GM12864 (cell line): ENCODE data around the gene TMEM232.

Source experiments
- DNase-seq: peaks from one replicate; pipeline ENCODE4 v3.0.0-alpha.2; 2011; ENCODE audit warnings: low read depth
- H3K4me3 ChIP-seq: 2 replicates; pipeline ENCODE4 v1.5.1; 2011; ENCODE audit warnings: mild to moderate bottlenecking, low read depth, low read length, control low read depth
- TF ChIP-seq, protein P1 (sequence below): IDR thresholded peaks from 2 replicates; pipeline ENCODE4 v1.5.1; 2011; ENCODE audit warnings: low read depth, mild to moderate bottlenecking, moderate library complexity, low read length, control low read depth, inconsistent platforms; ENCODE audit errors: missing control alignments

TMEM232 gene

DNA sequence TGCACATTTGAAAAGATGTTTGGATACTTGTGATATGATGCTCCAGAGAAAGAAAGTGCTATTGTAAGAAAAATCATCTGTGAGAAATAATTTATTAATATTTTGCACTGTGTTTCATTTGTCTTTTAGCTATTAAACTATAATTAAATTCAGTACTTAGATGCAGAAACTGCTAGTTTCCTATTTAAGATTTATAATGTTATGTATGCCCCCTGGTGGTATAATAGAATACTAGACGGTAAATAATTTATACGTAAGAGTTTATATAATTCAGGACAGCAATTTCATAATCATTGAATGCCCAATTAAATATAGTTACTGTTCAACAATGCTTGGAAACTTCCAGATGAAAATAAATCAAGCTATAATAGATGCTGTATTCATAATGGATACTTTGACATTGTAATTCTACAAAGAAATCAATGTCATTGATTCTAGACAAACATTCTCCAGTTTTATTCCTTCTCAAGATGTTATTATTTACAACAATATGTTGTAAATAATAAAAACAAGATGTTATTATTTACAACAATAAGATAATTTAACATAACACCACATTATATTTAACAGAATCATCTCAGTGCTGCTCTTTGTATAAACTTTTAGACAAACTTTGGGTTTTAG is 101.0 kb downstream of the TMEM232 start:
- DNase-seq: no peak
- no peak overlapping the region for H3K4me3 ChIP-seq
- TF ChIP-seq, protein P1, sequence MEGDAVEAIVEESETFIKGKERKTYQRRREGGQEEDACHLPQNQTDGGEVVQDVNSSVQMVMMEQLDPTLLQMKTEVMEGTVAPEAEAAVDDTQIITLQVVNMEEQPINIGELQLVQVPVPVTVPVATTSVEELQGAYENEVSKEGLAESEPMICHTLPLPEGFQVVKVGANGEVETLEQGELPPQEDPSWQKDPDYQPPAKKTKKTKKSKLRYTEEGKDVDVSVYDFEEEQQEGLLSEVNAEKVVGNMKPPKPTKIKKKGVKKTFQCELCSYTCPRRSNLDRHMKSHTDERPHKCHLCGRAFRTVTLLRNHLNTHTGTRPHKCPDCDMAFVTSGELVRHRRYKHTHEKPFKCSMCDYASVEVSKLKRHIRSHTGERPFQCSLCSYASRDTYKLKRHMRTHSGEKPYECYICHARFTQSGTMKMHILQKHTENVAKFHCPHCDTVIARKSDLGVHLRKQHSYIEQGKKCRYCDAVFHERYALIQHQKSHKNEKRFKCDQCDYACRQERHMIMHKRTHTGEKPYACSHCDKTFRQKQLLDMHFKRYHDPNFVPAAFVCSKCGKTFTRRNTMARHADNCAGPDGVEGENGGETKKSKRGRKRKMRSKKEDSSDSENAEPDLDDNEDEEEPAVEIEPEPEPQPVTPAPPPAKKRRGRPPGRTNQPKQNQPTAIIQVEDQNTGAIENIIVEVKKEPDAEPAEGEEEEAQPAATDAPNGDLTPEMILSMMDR: no peak

DNA sequence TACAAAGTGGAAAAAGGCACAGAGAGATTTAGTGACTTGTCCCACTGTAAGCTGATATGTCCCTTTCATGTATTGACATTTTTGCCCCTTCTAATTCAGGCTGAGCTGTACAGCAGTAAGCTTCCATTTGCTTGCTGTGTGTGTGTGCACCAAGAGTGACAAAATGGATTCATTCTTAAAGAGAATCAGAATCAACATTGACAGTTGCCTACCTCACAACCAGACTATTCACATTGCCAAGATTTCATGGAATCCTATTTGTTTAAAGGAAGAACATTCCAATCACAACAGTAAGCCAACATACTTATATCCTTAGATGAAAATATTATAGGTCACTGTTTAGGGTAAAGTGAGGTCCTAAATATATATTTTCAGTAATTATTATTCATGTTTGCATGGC is 102.6 kb downstream of the TMEM232 start:
- no peak overlapping the region for H3K4me3 ChIP-seq
- no peak for DNase-seq
- TF ChIP-seq, protein P1: no peak

- TF ChIP-seq, protein P1: no peak
- DNase-seq: no peak
- H3K4me3 ChIP-seq: no peak overlapping the region
Measured at GRCh38 chr5:110618941-110619340, 107.5 kb downstream of the TMEM232 start.

DNA sequence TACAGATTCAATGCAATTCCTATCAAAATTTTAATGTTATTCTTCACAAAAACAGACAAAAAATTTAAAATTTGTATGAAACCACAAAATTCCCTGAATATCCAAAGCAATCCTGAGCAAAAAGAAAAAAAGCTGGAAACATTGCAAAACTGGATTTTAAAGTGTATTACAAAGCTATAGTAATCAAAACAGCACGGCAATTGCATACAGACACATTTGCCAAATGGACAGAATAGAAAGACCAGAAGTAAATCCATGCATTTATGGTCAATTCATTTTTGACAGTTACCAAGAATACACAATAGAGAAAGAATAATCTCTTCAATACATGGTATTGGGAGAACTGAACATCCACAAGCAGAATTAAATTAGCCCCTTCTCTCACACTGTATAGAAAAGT is 110.5 kb downstream of the TMEM232 start:
- DNase-seq: no peak
- TF ChIP-seq, protein P1: no peak
- no peak overlapping the region for H3K4me3 ChIP-seq

GRCh38 chr5:110612794-110613247 is 113.7 kb downstream of the TMEM232 start:
- H3K4me3 ChIP-seq: no peak overlapping the region
- no peak for DNase-seq
- TF ChIP-seq, protein P1: no peak

DNA sequence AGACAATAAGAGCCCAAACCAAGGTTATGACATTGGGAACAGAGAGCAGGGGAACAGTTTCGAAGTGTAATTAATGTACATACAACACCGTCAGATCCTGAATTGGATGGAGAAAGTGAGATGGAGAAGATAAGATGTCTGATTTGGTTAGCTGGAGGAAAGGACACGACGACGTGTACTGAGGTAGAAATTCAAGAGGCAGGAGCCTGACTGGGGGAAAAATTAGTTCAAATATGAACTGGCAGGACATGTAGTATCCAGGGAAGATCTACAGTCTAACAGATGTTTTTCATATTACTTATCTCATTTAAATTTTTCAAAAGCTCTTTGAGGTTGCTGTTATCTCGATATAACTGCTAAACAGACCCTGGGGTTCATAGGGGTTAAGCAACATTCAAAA is 114.7 kb downstream of the TMEM232 start:
- DNase-seq: no peak
- no peak overlapping the region for H3K4me3 ChIP-seq
- TF ChIP-seq, protein P1: no peak

- DNase-seq: no peak
- TF ChIP-seq, protein P1: no peak
- H3K4me3 ChIP-seq: no peak overlapping the region
Measured at GRCh38 chr5:110594866-110595265, 131.6 kb downstream of the TMEM232 start.
